ENCODE measurements around the gene JCAD.

DNA sequence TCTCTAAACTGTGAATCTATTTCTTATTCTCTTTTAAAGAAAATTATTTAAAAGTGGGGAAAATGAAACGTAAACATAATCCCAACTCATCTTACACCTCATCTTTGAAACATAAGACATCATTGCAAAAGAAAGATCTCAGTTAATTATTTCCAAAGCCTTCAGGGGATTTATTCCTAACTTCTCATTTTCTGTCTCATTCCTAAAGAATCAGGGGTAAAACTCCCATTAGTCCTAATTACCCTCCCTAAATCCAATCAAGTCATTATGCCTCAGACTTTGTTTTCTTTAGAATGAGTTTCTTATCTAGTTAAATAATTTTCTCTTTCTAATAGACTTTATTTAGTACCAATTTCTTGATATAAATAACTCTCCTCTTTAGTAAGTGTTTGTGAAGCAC lies 39.7 kb upstream of the JCAD start:
- TF ChIP-seq CTCF (conservative IDR thresholded peaks at IDR 0.05; ENCODE audit: low read depth in 2 of 2), result no peak
- TF ChIP-seq EZH2 (IDR thresholded peaks at IDR 0.05; ENCODE audit: low read depth, unreplicated experiment), result no peak
- no peak for TF ChIP-seq EZH2phosphoT487 (IDR thresholded peaks at IDR 0.05; ENCODE audit: unreplicated experiment)
- TF ChIP-seq POLR2AphosphoS5 (IDR thresholded peaks at IDR 0.05; ENCODE audit: low read depth), result no peak
- TF ChIP-seq REST (IDR thresholded peaks at IDR 0.05; ENCODE audit: unreplicated experiment), result no peak
- no peak for TF ChIP-seq ZNF331 (CRISPR knock-in tag; IDR thresholded peaks at IDR 0.05; ENCODE audit: low read depth)
- no peak for TF ChIP-seq NANOG (IDR thresholded peaks at IDR 0.05; ENCODE audit: borderline replicate concordance)
- TF ChIP-seq CREB1 (CRISPR knock-in tag; IDR thresholded peaks at IDR 0.05; ENCODE audit: low read depth), result no peak
- TF ChIP-seq STAT1 (IDR thresholded peaks at IDR 0.05; ENCODE audit: unreplicated experiment), result no peak

All from GM23338 (cell line).